ENCODE results near the gene MAPK8IP2. TPM values are rescaled to one million over a fixed set of nuclear protein-coding genes. Genes with fewer than 3 reads are reported as not detected.

The MAPK8IP2 gene
- total RNA-seq (2014; rRNA removed; shearing (Covaris generic); ENCODE audit: low replicate concordance) = 2.2 TPM in 1 of 2 replicates, not detected in the other

DNA sequence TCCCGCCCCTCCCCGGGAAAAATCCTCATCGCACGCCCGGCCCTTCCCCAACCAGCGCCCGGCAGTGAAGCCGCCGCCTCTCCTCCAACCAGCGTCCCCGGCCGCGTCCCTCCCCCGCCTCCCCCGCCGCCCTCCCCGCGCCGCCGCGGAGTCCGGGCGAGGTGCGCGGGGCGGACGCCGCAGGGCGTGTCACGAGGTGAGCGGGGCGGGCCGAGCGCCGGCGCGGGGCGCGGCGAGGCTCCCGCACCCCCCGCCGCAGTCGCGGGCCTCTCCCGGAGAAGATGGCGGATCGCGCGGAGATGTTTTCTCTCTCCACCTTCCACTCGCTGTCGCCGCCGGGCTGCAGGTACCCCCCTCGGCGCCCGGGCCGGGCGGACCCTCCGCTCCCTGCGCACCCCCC lies at the start of gene MAPK8IP2:
Gene MAPK8IP2, plus strand, starts transcription at position 256 of the 400 bp plus-strand sequence. Its CDS starts 26 bp downstream, at position 282.
- no peaks in the 10 kb centered on the region for H3K36me3 ChIP-seq
- peak; percentile 35 for DNase-seq
- no peaks in the 10 kb centered on the region for H3K9me3 ChIP-seq
- H3K27me3 ChIP-seq = peaks cover 4% of the 10 kb centered on the region; the same call in 1 of the 2 replicates
- no peak within 1 kb of the TSS for H3K4me3 ChIP-seq

DNA sequence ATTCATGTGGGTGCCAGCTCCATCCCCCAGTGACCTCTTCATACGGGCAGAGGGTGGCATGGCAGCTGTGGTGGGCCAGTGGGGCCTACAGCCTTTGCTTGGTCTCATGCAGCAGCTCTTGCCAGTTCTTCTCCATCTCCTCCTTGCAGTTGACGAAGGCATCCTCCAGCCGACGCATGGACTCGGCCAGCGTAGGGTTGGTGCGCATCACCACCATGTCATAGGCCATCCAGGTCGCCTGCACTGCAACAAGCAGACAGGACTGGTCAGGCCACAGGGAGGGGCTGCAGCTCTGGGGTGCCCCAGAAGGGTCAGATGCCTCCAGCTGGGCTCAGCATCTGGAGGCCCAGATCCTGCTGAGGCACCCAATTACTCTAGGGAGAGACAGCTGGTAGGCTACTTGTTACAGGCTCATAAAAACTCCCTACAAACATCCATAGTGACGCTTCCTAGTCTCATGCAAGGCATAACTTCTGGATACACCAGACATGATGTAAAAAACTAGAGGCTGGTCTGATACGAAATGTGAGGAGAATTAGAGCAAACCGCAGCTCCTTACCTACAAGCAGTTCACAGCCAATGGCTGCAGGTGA lies 49.3 kb upstream of the MAPK8IP2 start:
- H3K27me3 ChIP-seq = no peaks in the 10 kb centered on the region
- DNase-seq = no peak
- H3K36me3 ChIP-seq = no peaks in the 10 kb centered on the region
- no peaks in the 10 kb centered on the region for H3K9me3 ChIP-seq
- H3K4me3 ChIP-seq = no peak overlapping the region

DNA sequence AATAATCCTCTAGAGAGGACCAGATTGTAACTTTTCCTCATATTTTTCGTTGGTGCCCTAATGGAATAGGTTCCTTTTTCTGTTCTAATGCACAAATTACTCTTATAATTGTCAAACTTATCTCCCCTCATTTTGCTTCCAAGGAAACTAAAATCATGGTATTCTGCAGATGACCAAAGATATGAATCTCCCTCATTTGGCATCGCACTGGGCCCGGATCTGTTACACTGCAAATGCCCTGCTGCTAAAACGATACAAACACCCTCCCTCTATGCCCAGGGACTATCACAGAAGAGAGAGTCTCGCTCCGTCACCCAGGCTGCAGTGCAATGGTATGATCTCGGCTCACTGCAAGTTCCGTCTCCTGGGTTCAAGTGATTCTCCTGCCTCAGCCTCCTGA lies 47.3 kb upstream of the MAPK8IP2 start:
- Histone ChIP-seq H3K9me3 (no peaks in the 10 kb centered on the region), H3K36me3 (no peaks in the 10 kb centered on the region), H3K27me3 (no peaks in the 10 kb centered on the region), H3K4me3 (no peak overlapping the region)
- DNase-seq = no peak

DNA sequence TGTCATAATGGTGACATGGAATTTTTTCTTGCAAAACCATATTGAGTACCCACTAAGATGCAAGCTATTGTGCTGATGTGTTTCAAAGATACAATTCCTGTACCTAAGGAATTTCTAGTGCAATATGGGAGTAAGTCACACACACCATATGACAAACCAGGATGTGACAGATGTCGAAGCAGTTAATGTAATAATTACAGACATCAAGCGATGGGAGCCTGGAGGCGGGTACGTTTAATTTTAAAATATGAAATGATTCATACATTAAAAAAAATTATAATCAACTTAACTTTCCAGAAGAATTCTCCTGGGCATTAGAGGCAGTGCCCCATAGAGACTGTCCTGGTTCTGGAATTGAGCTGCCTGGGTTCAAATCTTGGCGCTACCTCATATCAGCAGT lies 43.9 kb upstream of the MAPK8IP2 start:
- no peak for DNase-seq
- Histone ChIP-seq H3K4me3 (no peak overlapping the region), H3K9me3 (no peaks in the 10 kb centered on the region), H3K36me3 (no peaks in the 10 kb centered on the region), H3K27me3 (no peaks in the 10 kb centered on the region)

DNA sequence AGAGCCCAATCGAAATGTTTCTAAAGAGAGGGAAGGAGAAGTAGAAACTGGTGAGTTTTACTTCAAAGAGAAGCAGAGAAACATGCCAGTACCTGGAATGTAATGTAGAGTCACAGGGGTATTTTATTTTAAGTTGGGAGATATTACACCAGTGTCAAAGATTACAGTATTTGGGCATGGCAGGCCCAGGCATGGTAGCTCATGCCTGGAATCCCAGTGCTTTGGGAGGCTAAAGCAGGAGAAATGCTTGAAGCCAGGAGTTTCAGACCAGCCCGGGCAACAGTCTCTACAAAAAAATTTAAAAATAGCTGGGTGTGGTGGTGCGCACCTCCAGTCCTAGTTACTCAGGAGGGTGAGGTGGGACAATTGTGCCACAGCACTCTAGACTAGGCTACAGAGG lies 40.6 kb upstream of the MAPK8IP2 start:
- Histone ChIP-seq H3K9me3 (no peaks in the 10 kb centered on the region), H3K4me3 (no peak overlapping the region), H3K27me3 (no peaks in the 10 kb centered on the region), H3K36me3 (no peaks in the 10 kb centered on the region)
- no peak for DNase-seq

DNA sequence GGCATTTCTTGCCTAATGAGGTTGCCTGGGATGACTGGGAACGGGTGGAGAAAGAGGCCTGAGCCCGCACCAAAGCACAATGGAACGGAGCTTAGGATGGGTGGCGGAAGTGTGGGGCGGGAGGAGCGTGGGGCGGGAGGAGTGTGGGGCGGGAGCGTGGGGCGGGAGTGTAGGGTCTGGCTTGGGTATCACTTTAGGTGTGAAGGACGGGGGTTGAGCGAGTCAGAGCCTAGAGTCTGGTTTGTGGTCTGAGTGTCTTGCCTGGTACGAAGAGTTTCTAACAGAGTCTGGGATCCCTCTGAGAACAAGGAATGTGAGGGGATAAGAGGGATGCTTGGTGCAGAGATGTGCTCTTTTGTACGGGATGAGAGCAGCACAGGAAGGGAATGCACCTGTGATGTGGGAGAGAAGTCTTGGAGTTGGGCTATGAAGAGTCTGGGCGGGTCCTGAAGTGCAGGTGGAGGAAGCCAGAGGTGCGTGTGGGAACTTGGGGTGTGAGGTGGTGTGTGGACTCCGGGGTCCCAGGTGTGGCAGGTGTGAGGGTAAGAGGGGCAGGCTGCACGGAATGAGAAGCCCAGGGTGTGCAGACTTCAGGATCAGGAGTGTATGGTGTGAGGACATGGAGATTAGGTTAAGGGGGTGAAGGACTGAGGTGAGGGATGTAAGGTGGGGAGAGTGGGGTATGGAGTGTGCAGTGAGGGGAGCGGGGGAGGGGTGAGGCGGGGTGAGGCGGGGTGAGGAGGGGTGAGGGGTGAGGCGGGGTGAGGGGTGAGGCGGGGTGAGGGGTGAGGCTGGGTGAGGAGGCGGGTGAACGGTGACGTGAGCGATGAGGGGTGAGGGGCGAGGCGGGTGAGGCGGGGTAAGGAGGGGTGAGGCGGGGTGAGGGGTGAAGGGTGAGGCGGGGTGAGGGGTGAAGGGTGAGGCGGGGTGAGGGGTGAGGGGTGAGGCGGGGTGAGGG lies 38.9 kb upstream of the MAPK8IP2 start:
- no peaks in the 10 kb centered on the region for H3K9me3 ChIP-seq
- H3K27me3 ChIP-seq = no peaks in the 10 kb centered on the region
- no peaks in the 10 kb centered on the region for H3K36me3 ChIP-seq
- no peak overlapping the region for H3K4me3 ChIP-seq
- no peak for DNase-seq

DNA sequence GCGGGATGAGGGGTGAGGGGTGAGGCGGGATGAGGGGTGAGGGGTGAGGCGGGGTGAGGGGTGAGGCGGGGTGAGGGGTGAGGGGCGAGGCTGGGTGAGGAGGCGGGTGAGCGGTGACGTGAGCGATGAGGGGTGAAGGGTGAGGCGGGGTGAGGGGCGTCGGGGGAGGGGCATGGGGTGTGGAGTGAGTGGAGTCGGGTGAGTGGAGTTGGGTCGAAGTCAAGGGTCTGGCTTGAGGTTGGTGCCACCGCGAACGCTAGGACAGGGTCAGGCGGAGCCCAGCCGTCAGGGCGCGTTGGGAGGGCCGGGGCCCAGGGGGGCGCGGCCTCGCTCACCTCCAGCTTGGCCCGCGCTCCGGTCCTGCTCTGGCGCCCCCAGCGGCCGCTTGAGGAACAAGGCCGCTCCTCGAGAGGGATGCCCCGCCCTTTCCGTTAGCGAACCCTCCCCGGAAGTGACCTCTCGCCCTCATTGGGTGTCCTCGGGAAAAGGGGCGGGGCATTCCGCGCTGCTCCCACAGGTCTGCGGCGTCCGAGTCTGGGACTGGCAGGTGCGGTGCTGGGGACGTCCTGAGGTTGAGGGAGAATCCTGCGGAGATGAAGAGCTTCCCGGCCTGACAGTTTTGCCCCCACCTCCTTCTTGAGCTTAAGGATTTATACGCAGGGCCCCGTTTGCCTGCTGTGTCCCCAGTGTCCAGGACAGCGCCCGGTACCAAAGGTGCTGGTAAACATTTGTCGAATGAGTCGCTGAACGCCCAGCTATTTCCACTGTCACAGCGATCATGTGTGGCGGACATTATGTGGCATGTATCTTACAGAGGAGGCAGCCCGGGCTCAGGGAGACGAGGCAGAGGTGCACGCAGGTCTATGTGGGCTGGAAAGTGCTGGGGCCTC lies 37.8 kb upstream of the MAPK8IP2 start, which contains the start of gene SYCE3:
Gene SYCE3, minus strand, starts transcription at position 397 of the 890 bp plus-strand sequence. CDS start 6,514 bp downstream, outside the sequence.
- Histone ChIP-seq H3K36me3 (no peaks in the 10 kb centered on the region), H3K9me3 (no peaks in the 10 kb centered on the region), H3K27me3 (no peaks in the 10 kb centered on the region), H3K4me3 (peak within 1 kb of the TSS; percentile 59)
- peak; percentile 91 for DNase-seq

DNA sequence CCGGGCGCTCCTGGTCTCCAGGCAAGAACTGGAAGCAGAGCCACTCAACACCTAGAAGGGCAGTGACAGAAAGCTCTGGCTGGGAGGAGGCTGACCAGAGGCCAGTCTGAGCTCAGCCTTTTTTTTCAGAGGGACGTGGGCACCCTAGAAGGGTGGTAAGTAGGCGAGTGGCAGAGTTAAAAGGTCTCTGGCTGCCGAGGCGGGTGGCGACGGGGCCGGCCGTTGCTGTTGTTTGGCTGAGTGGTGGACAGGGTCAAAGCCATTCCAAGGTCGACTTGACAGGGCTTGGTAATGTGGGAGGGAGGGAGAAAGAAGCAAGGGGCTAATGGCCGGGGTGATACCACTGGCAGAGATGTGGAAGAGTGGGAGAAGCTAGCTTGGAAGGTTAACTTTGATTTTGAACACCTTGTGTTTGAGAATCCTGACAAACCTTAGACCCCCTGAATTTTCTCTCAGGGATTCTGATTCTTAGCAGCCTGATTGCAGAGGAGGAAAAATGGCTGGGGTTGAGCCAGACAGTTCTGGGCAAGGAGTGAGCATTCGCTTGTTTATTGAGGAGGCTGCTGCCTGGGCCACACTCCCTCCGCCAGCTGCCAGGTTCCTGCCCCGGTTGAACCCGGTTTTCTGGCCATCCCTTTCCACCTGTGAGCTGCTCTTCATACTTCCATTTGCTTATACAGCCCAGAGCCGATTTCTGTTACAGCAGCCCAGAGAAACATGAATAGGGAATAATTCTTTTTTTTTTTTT lies 37.0 kb upstream of the MAPK8IP2 start:
- H3K4me3 ChIP-seq = peak overlapping the region; percentile 59

DNA sequence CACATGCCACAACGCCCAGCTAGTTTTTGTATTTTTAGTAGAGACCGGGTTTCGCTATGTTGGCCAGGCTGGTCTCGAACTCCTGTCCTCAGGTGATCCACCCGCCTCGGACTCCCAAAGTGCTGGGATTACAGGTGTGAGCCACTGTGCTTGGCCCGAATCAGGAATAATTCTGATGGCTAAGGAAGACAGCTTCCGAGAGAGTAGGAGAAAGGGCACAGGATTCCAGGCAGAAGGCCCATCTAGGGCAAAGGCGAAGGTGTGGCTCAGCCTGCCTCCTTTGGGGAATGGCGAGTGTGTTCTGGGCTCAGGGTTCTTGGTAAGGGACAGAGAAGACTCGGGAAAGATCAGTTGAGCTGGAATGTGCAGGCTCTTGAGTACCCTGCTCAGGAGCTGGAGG lies 36.3 kb upstream of the MAPK8IP2 start:
- Histone ChIP-seq H3K9me3 (no peaks in the 10 kb centered on the region), H3K4me3 (no peak overlapping the region), H3K36me3 (no peaks in the 10 kb centered on the region), H3K27me3 (no peaks in the 10 kb centered on the region)
- no peak for DNase-seq

More for the DNA sequence above, 37.0 kb upstream of the MAPK8IP2 start:
- Histone ChIP-seq H3K27me3 (no peaks in the 10 kb centered on the region), H3K9me3 (no peaks in the 10 kb centered on the region), H3K36me3 (no peaks in the 10 kb centered on the region)
- no peak for DNase-seq

DNA sequence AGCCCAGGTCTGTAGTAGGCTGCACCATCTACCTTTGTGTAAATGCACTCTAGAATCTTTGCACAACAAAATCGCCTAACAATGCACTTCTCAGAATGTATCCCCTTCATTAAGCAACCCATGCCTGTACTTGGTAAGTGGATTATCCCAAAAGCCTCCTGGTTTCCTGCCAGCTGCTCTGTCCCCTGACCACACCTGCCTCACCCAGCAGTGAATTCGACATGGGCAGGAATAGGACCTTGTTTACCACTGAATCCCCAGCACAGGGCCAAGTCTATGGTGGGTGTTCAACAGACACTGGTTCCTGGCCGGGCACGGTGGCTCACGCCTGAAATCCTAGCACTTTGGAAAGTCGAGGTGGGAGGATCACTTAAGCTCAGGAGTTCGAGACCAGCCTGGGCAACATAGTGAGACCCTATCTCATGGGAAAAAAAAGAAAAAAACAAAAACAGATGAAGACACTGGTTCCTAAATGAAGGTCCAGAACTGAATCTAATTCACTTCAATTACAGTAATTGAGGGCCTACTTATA lies 32.8 kb upstream of the MAPK8IP2 start:
- no peaks in the 10 kb centered on the region for H3K9me3 ChIP-seq
- H3K27me3 ChIP-seq = no peaks in the 10 kb centered on the region
- H3K4me3 ChIP-seq = no peak overlapping the region
- DNase-seq = no peak
- H3K36me3 ChIP-seq = no peaks in the 10 kb centered on the region

DNA sequence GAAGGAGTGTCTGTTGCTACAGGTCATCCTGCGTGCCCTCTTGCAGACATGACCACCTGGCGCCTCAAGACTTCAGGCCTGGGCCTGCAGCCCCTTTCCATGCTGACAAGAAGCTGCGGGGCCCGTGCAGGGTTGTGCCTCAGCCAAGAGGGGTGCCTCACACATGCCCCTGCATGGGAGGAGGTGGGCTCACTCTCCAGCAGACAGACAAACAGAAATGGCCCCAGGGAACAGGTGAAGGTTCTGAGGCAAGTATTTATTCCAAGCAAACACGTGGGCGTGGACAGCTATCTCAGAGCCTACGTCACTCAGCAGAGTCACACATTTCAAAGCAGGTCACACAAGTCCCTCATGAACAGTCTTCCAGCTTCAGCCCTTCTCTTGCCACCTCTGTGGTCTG lies 32.0 kb upstream of the MAPK8IP2 start:
- Histone ChIP-seq H3K36me3 (no peaks in the 10 kb centered on the region), H3K27me3 (no peaks in the 10 kb centered on the region), H3K4me3 (no peak overlapping the region), H3K9me3 (no peaks in the 10 kb centered on the region)
- no peak for DNase-seq

DNA sequence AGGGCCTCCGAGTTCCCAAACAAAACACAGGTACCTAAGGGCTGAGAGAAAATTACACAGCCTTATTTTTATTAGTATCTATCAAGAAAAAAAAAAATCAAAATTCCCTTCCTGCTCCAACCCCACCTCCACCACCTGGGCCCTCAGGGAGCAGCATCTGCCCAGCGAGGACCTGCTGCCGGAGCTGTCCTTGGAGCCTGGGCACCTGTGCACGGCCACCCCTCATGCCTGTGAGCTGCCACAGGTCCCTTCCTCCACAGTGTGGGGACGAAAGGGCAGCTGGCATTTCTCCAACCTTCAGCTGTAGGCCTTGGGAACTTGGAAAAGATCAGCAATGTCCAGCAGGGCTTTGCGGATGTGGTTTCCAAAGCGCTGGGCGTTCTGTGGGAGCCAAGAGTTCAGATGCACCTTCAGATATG lies 31.5 kb upstream of the MAPK8IP2 start:
- Histone ChIP-seq H3K9me3 (no peaks in the 10 kb centered on the region), H3K27me3 (no peaks in the 10 kb centered on the region)

DNA sequence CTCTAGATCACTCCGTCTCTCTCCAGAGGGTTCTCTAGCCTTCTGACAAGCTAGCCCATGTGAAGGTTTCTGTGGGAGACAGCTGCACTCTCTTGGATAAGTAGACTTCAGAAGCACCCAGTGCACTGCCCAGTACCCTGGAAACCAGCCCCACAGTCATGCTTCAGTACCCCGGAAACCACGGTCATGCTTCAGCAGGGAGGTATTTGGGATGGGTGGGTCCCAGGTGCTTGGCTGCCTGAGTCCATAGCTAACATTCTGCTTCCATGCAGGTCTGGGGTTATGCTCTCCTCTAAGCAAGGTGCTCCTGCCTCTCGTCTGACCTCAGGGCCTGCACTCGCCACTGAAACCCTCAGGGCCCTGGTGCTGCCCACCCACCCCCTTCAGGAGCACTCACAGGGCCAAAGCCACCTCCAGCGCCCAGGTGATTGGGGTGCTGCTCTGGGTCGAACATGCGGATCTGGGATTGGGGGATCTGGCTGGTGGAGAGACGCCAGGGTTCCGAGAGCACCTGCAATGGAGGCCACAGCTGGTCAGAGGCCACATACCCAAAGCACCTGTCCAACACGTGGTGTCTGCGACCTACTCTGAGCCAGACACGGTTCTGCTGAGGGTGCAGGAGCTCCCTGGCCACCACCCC lies 30.6 kb upstream of the MAPK8IP2 start:
- Histone ChIP-seq H3K36me3 (no peaks in the 10 kb centered on the region), H3K9me3 (no peaks in the 10 kb centered on the region), H3K27me3 (no peaks in the 10 kb centered on the region), H3K4me3 (no peak overlapping the region)
- no peak for DNase-seq

More for the DNA sequence above, 31.5 kb upstream of the MAPK8IP2 start:
- Histone ChIP-seq H3K4me3 (no peak overlapping the region), H3K36me3 (no peaks in the 10 kb centered on the region)
- DNase-seq = no peak

DNA sequence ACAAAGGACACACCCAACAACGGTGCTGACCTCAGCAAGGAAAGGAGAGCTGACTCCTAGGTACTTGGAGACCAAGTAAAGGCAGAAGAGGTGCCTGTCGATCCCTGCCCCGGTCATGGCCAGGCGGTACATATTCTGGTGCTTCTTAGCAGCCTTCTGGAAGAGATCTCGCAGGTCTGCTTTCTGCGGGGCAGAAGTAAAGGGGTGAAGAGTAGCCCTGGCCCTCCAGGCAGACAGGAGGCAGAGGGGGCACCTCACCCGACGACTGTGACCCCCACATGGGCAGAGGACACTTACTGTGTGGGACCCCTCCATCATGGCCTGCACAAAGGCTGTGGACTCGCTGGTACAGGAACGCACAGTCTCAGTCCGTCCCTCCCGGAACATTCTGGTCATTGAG lies 29.7 kb upstream of the MAPK8IP2 start:
- Histone ChIP-seq H3K4me3 (no peak overlapping the region), H3K9me3 (no peaks in the 10 kb centered on the region), H3K36me3 (no peaks in the 10 kb centered on the region), H3K27me3 (no peaks in the 10 kb centered on the region)
- no peak for DNase-seq

Data from MG63 (cell line).